Chondrocyte (in vitro differentiated cells): Measurements from ENCODE around the gene SLC35E4. TPM values are rescaled to one million over a fixed set of nuclear protein-coding genes. Genes with fewer than 3 reads are reported as not detected.
A peak's percentile ranks its signal among the peaks of the same experiment; 100 is the strongest.

Source experiments
- DNase-seq: peaks from one replicate; pipeline ENCODE4 v3.0.0; 2021; ENCODE audit warnings: mixed read lengths, low spot score
- H3K27ac Mint-ChIP-seq: one replicate; pipeline ENCODE4 v1.8.0; 2021; ENCODE audit warnings: mild to moderate bottlenecking, moderate library complexity, mixed read lengths; ENCODE audit not compliant: unreplicated experiment
- H3K27me3 Mint-ChIP-seq: 2 replicates; pipeline ENCODE4 v1.8.0; 2021; ENCODE audit warnings: low read depth, mixed read lengths
- H3K36me3 Mint-ChIP-seq: 2 replicates; pipeline ENCODE4 v1.8.0; 2021; ENCODE audit warnings: low read depth, mixed read lengths
- H3K4me1 Mint-ChIP-seq: 2 replicates; pipeline ENCODE4 v1.8.0; 2021; ENCODE audit warnings: low read depth, mild to moderate bottlenecking, mixed read lengths
- H3K4me3 Mint-ChIP-seq: one replicate; pipeline ENCODE4 v1.8.0; 2021; ENCODE audit warnings: mild to moderate bottlenecking, moderate library complexity, mixed read lengths; ENCODE audit not compliant: unreplicated experiment
- H3K9me3 Mint-ChIP-seq: 2 replicates; pipeline ENCODE4 v1.8.0; 2021; ENCODE audit warnings: low read depth, mixed read lengths
- total RNA-seq: library from RNA; stranded (reverse); gene quantifications from 3 replicates; pipeline ENCODE4 v1.2.1, GENCODE V29; 2021
- TF ChIP-seq, protein P1 (sequence below): fragments of 200-600 bp; sonication (generic); IDR thresholded peaks from 2 replicates; pipeline ENCODE4 v1.5.0; 2021; ENCODE audit warnings: antibody characterized with exemption, mild to moderate bottlenecking, moderate library complexity

SLC35E4 gene
- total RNA-seq, 1 donor from 2014 or later: 7.6 TPM

DNA sequence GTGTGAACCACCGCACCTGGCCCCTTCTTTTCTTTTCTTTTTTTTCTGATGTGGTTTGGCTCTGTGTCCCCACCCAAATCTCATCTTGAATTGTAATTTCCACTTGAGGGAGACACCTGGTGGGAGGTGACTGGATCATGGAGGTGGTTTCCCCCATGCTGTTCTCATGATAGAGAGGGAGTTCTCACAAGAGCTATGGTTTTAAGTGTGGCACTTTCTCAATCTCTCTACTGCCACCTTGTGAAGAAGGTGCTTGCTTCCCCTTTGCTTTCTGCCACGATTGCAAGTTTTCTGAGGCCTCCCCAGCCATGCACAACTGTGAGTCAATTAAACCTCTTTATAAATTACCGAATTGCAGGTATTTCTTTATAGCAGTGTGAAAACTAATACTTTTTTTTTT, 33.5 kb upstream of the SLC35E4 start:
- Mint-ChIP-seq H3K9me3 (no peaks in the 10 kb centered on the region), H3K4me1 (peaks cover 15% of the 10 kb centered on the region), H3K4me3 (no peak overlapping the region), H3K36me3 (no peaks in the 10 kb centered on the region), H3K27me3 (no peaks in the 10 kb centered on the region), H3K27ac (no peak overlapping the region)
- TF ChIP-seq, protein P1, sequence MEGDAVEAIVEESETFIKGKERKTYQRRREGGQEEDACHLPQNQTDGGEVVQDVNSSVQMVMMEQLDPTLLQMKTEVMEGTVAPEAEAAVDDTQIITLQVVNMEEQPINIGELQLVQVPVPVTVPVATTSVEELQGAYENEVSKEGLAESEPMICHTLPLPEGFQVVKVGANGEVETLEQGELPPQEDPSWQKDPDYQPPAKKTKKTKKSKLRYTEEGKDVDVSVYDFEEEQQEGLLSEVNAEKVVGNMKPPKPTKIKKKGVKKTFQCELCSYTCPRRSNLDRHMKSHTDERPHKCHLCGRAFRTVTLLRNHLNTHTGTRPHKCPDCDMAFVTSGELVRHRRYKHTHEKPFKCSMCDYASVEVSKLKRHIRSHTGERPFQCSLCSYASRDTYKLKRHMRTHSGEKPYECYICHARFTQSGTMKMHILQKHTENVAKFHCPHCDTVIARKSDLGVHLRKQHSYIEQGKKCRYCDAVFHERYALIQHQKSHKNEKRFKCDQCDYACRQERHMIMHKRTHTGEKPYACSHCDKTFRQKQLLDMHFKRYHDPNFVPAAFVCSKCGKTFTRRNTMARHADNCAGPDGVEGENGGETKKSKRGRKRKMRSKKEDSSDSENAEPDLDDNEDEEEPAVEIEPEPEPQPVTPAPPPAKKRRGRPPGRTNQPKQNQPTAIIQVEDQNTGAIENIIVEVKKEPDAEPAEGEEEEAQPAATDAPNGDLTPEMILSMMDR: peak; percentile 74
- DNase-seq: no peak

- Mint-ChIP-seq H3K4me1 (peaks cover 32% of the 10 kb centered on the region), H3K27me3 (no peaks in the 10 kb centered on the region), H3K4me3 (no peak overlapping the region), H3K27ac (no peak overlapping the region), H3K9me3 (no peaks in the 10 kb centered on the region), H3K36me3 (no peaks in the 10 kb centered on the region)
- DNase-seq: no peak
- TF ChIP-seq, protein P1: no peak
Observed at GRCh38 chr22:30603801-30604200, 31.8 kb upstream of the SLC35E4 start.

GRCh38 chr22:30604723-30605122, 30.9 kb upstream of the SLC35E4 start:
- Mint-ChIP-seq H3K27ac (no peak overlapping the region), H3K36me3 (no peaks in the 10 kb centered on the region), H3K9me3 (no peaks in the 10 kb centered on the region), H3K27me3 (no peaks in the 10 kb centered on the region), H3K4me1 (peaks cover 41% of the 10 kb centered on the region), H3K4me3 (no peak overlapping the region)
- no peak for DNase-seq
- TF ChIP-seq, protein P1: no peak

DNA sequence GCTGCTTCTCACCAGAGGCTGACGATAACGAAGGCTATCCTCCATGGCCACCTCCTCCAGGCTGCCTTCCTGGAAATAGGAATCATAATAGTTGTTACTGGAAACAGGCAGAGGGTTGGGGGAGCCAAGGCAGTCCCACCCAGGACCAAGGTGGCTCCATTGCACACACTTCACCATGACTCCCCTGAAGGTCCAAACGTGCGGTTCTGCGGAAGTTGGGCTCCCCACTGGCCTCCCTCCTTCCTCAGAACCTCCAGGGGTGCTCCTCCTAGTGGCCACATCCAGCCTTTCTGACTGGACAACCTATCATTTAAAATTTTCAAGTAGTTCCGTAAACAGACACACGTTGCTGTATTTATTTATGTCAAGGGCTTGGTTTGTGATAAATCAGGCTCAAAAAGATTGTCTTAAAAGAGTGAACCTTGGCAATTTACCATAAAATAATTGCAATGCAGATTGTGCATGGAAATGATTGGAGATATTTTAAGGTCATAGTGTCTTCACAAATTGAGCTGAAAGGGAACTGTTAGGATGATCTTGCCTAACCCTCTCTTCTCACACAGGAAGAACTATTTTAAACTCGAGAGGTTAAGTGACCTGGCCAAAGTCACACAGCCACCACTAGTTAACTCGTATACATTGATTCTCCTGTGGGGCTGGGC, 30.0 kb upstream of the SLC35E4 start:
- Mint-ChIP-seq H3K27ac (no peak overlapping the region), H3K9me3 (no peaks in the 10 kb centered on the region), H3K36me3 (no peaks in the 10 kb centered on the region), H3K27me3 (no peaks in the 10 kb centered on the region), H3K4me1 (peaks cover 43% of the 10 kb centered on the region), H3K4me3 (peak overlapping the region; percentile 16)
- no peak for DNase-seq
- TF ChIP-seq, protein P1: peak; percentile 82

DNA sequence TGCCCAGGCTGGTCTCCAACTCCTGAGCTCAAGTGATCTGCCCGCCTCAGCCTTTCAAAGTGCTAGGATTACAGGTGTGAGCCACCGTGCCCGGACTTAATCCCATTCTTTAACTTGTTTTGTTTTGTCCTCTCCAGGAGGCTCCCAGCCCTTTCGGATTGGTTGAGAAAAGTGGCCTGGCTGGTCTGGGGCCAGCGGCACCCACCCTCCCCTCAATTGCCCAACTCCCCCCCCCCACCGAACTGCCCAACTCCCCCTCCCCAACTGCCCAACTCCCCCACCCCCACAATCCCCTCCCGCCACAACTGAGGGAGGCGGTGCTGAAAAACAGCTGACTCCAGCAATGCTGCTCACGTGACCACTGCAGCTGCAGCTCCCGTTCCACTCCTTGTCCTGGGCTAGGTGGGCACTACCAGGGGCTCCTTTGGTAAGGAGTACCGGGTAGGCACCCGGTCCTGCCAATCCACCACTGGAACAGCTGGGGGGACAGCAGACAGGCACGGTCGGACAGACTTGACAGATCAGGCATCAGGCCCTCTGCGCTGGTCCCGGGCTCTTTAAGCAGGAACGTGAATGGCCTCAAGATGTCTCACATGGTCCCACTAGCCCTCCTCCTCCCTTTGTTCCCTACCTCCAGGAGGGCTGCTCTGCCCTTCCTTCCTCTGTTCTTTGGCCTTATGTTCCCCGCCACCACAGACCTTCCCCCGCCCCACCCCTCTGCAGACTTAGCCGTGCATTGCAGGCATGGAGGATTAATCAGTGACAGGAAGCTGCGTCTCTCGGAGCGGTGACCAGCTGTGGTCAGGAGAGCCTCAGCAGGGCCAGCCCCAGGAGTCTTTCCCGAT, 28.9 kb upstream of the SLC35E4 start, which contains the start of gene TCN2:
TCN2 (plus strand) TSS at position 720 of the 845 bp plus-strand sequence. CDS start 158 bp downstream, outside the sequence.
- no peak for DNase-seq
- H3K9me3 Mint-ChIP-seq: no peaks in the 10 kb centered on the region
- H3K27ac Mint-ChIP-seq: peak within 1 kb of the TSS; percentile 92
- no peaks in the 10 kb centered on the region for H3K27me3 Mint-ChIP-seq
- H3K36me3 Mint-ChIP-seq: peaks cover 2% of the 10 kb centered on the region
- H3K4me1 Mint-ChIP-seq: peaks cover 43% of the 10 kb centered on the region
- peak within 1 kb of the TSS; percentile 77 for H3K4me3 Mint-ChIP-seq
- TF ChIP-seq, protein P1: no peak
